Measurements from ENCODE around the gene UST.

DNA sequence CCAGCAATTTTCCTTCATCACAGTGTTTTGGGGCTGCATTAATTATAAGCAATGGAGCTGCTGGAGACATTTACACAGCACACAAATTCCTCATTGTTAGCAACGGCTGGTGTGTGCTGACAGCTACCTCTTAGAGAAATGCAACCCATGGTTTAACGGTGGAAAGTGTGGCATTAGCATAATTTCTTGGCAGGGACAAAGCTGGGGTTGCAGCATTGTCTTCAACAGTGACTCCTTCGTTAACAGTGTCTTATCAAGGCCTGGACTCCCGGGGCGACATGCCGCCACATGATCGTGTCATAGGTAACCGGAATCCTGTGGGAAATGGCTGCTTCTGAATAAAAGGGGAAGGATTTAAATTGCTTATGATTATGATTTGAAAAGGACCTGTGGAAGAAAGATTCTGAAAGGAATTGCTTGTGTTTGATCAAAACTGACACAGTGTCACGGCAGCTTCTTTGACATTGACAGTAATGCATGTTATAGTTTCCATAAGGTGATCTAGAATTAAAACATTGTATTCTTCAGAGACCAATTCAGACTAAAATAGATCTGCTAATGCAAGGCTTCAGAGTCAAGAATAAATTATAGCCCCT is 128.0 kb downstream of the UST start:
- TF ChIP-seq EZH2 (IDR thresholded peaks at IDR 0.05; ENCODE audit: borderline replicate concordance, low read length), result no peak
- TF ChIP-seq, protein P1, sequence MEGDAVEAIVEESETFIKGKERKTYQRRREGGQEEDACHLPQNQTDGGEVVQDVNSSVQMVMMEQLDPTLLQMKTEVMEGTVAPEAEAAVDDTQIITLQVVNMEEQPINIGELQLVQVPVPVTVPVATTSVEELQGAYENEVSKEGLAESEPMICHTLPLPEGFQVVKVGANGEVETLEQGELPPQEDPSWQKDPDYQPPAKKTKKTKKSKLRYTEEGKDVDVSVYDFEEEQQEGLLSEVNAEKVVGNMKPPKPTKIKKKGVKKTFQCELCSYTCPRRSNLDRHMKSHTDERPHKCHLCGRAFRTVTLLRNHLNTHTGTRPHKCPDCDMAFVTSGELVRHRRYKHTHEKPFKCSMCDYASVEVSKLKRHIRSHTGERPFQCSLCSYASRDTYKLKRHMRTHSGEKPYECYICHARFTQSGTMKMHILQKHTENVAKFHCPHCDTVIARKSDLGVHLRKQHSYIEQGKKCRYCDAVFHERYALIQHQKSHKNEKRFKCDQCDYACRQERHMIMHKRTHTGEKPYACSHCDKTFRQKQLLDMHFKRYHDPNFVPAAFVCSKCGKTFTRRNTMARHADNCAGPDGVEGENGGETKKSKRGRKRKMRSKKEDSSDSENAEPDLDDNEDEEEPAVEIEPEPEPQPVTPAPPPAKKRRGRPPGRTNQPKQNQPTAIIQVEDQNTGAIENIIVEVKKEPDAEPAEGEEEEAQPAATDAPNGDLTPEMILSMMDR (conservative IDR thresholded peaks at IDR 0.05 in 1 of 2, IDR thresholded peaks at IDR 0.05 in 1 of 2; ENCODE audit: extremely low read depth in 1 of 2, insufficient read depth in 1 of 2, low read depth in 1 of 2, low read length in 2 of 2), result no peak

All from mammary epithelial cell (primary cell).